ENCODE results near the gene HOXC9. TPM values are rescaled to one million over a fixed set of nuclear protein-coding genes. Genes with fewer than 3 reads are reported as not detected.

The HOXC9 gene
- total and polyA plus RNA-seq, 9 of the 15 experiments (the other 6 are each of a cell fraction or from before 2014, with no cell fraction given), result 1.1 to 10.5 (median 9.3) TPM

DNA sequence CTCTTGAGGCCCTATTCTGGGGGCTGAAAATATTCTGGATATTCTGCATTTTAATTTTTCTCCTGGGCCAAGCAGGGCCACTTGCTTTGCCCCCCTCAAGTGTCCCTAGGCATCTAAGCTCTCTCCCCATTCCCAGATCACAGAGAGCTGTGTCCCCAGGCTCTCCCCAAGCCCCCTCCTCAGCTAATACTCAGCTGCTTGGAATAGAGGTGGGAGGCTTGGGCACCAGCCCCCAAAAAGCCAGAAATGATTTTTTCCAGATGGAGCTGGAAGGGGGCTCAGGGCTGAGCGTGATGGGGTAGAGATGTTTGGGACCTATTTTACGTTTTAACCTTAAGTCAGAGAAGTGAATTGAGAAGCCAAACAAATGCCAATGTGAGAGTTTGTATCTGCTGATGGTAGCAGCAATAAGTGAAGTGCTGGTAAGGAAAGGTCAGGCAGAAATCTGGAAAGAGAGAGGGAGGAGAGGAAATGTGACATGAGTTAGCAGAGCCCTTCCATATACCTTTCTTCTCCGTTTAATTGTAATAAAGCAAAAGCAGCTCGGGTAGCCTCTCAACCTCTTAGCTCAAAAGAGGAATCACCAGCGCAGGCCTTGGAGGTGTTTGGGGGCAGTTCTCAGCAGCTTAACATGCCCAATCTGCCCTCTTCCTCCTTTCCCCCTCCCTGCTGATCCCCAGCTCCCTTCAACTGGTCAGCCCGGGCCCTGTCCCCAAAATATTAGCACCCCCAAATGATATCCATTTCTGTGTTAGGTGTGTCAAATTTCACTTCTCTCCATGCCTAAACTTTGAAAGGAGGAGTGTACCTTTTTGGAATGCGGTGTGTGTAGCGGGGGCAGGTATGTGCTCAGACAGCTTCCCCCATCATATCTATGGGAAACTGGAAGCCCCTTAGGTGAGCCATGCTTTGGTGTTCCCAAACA, 23.3 kb downstream of the HOXC9 start:
- in situ Hi-C loops (cut with MboI), result loop anchor here (10.0 kb wide), 1 partner anchor 172 kb away; no protein-coding TSS in a partner anchor
- Histone ChIP-seq H4K20me1 (replicated peaks; ENCODE audit: control insufficient read depth, insufficient read depth, low read length) (no peaks in the 10 kb centered on the region), H2AFZ (ENCODE audit: low read depth, low read length) (no peak overlapping the region), H3K79me2 (ENCODE audit: control insufficient read depth, insufficient read depth, low read length) (no peaks in the 10 kb centered on the region; the same call in 1 of the 3 replicates), H3K9me1 (ENCODE audit: control insufficient read depth, insufficient read depth, low read length) (no peaks in the 10 kb centered on the region), H3K4me1 (replicated peaks in 1 of 2; ENCODE audit: control insufficient read depth in 2 of 2, insufficient read depth in 2 of 2, low read length in 2 of 2) (peaks cover 13 to 33% of the 10 kb centered on the region in 2 experiments), H3K27ac (ENCODE audit: extremely low read depth, low read depth, low read length) (no peak overlapping the region), H3K4me3 (no peak overlapping the region), H3K36me3 (ENCODE audit: control insufficient read depth, insufficient read depth, low read length) (no peaks in the 10 kb centered on the region), H3K27me3 (ENCODE audit: control insufficient read depth in 2 of 2, insufficient read depth in 2 of 2, low read length in 2 of 2) (no peaks in the 10 kb centered on the region), H3K9me3 (replicated peaks; ENCODE audit: control insufficient read depth, insufficient read depth, low read depth, low read length) (no peaks in the 10 kb centered on the region), H3K4me2 (ENCODE audit: insufficient read depth, low read length) (no peak overlapping the region), H3K9ac (ENCODE audit: insufficient read depth in 1 of 2, low read depth in 2 of 2, low read length in 2 of 2) (peak overlapping the region in 1 of 2 experiments; percentile 54; a peak in 1 of 4 replicates)
- no peak for ATAC-seq
- TF ChIP-seq HNRNPUL1 (IDR thresholded peaks at IDR 0.05; ENCODE audit: low read length) (no peak), HMG20B (CRISPR knock-in tag; IDR thresholded peaks at IDR 0.05) (no peak), ZBTB1 (CRISPR knock-in tag; IDR thresholded peaks at IDR 0.05; ENCODE audit: borderline replicate concordance, low read depth) (no peak), CEBPB (tag; IDR thresholded peaks at IDR 0.05) (no peak), ZKSCAN1 (IDR thresholded peaks at IDR 0.05; ENCODE audit: low read depth, low read length) (no peak)
- TF ChIP-seq, protein P1, sequence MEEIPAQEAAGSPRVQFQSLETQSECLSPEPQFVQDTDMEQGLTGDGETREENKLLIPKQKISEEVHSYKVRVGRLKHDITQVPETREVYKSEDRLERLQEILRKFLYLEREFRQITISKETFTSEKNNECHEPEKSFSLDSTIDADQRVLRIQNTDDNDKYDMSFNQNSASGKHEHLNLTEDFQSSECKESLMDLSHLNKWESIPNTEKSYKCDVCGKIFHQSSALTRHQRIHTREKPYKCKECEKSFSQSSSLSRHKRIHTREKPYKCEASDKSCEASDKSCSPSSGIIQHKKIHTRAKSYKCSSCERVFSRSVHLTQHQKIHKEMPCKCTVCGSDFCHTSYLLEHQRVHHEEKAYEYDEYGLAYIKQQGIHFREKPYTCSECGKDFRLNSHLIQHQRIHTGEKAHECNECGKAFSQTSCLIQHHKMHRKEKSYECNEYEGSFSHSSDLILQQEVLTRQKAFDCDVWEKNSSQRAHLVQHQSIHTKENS (CRISPR knock-in tag; IDR thresholded peaks at IDR 0.05), result no peak
- TF ChIP-seq, protein P2, sequence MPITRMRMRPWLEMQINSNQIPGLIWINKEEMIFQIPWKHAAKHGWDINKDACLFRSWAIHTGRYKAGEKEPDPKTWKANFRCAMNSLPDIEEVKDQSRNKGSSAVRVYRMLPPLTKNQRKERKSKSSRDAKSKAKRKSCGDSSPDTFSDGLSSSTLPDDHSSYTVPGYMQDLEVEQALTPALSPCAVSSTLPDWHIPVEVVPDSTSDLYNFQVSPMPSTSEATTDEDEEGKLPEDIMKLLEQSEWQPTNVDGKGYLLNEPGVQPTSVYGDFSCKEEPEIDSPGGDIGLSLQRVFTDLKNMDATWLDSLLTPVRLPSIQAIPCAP (CRISPR knock-in tag; IDR thresholded peaks at IDR 0.05; ENCODE audit: borderline replicate concordance), result no peak
- TF ChIP-seq, protein P3, sequence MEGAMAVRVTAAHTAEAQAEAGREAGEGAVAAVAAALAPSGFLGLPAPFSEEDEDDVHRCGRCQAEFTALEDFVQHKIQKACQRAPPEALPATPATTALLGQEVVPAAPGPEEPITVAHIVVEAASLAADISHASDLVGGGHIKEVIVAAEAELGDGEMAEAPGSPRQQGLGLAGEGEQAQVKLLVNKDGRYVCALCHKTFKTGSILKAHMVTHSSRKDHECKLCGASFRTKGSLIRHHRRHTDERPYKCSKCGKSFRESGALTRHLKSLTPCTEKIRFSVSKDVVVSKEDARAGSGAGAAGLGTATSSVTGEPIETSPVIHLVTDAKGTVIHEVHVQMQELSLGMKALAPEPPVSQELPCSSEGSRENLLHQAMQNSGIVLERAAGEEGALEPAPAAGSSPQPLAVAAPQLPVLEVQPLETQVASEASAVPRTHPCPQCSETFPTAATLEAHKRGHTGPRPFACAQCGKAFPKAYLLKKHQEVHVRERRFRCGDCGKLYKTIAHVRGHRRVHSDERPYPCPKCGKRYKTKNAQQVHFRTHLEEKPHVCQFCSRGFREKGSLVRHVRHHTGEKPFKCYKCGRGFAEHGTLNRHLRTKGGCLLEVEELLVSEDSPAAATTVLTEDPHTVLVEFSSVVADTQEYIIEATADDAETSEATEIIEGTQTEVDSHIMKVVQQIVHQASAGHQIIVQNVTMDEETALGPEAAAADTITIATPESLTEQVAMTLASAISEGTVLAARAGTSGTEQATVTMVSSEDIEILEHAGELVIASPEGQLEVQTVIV (CRISPR knock-in tag; IDR thresholded peaks at IDR 0.05; ENCODE audit: borderline replicate concordance), result no peak
- no peak for DNase-seq (ENCODE audit: extremely low read depth in 1 of 4, low spot score in 3 of 4)
- CTCF ChIA-PET (ENCODE audit: low intra/inter-chr PET ratio), result no interaction called here
- BruUV-seq (replicated peaks), result no TSS peak
- FAIRE-seq, result peak; percentile 23
- POLR2A ChIA-PET, result interaction anchor here (0.6 to 1.4 kb wide), 7 partner anchors 8 to 178 kb away, joined by 3 to 5 read pairs (median 3); partner anchors contain the start of gene HOXC9
- 36% methylated on average over 7 of the region's 8 CpGs for WGBS (ENCODE audit: insufficient coverage, low coverage, missing lambda C conversion rate)
- intact Hi-C loops (cut with micrococcal nuclease), result no loop called here
